ENCODE results near the gene DCHS2. TPM values are rescaled to one million over a fixed set of nuclear protein-coding genes. Genes with fewer than 3 reads are reported as not detected.

Gene DCHS2
- total and polyA plus RNA-seq, 10 of the 15 experiments (the other 5 are each of a cell fraction or from before 2014, with no cell fraction given), result 0.01 to 0.31 (median 0.06) TPM; not detected in 3

GRCh38 chr4:154367659-154368058 is 123.9 kb downstream of the DCHS2 start (continued):
- TF ChIP-seq PML (IDR thresholded peaks at IDR 0.05; ENCODE audit: low read length), result no peak
- no peak for TF ChIP-seq RAD21 (IDR thresholded peaks at IDR 0.05; ENCODE audit: insufficient read depth, low read depth, low read length)
- no peak for TF ChIP-seq FOXK2 (IDR thresholded peaks at IDR 0.05)
- TF ChIP-seq SRF (IDR thresholded peaks at IDR 0.05; ENCODE audit: low read depth in 2 of 2, low read length in 2 of 2), result no peak
- TF ChIP-seq PAX8 (IDR thresholded peaks at IDR 0.05), result no peak

GRCh38 chr4:154366956-154367355 is 124.6 kb downstream of the DCHS2 start:
- SMC1A ChIA-PET (ENCODE audit: uncharacterized antibody, unreplicated experiment), result no interaction called here
- Histone ChIP-seq H3K27me3 (replicated peaks in 1 of 2; ENCODE audit: control insufficient read depth in 2 of 2, insufficient read depth in 2 of 2, low read length in 1 of 2) (no peaks in the 10 kb centered on the region), H2AFZ (ENCODE audit: control insufficient read depth, low read depth, low read length) (no peak overlapping the region), H3K4me2 (ENCODE audit: control insufficient read depth, insufficient read depth) (no peak overlapping the region), H3K4me3 (no peak overlapping the region), H3K79me2 (ENCODE audit: control insufficient read depth, insufficient read depth, low read length) (no peaks in the 10 kb centered on the region), H4K20me1 (ENCODE audit: control insufficient read depth, insufficient read depth) (no peaks in the 10 kb centered on the region), H3K36me3 (ENCODE audit: control insufficient read depth in 2 of 2, insufficient read depth in 2 of 2, low read length in 1 of 2) (no peaks in the 10 kb centered on the region), H3K9ac (ENCODE audit: control insufficient read depth, insufficient read depth, low read length) (no peak overlapping the region), H3K27ac (ENCODE audit: control insufficient read depth, insufficient read depth) (no peak overlapping the region), H3K9me3 (replicated peaks; ENCODE audit: control insufficient read depth, insufficient read depth, low read length) (no peaks in the 10 kb centered on the region), H3K4me1 (ENCODE audit: control insufficient read depth, insufficient read depth, low read length) (no peaks in the 10 kb centered on the region)
- no TSS peak for BruUV-seq (replicated peaks)
- WGBS (ENCODE audit: insufficient coverage, insufficient replicate concordance, low lambda C conversion rate, missing lambda C conversion rate), result 51% methylated on average over 4 of the region's 4 CpGs
- no peak for FAIRE-seq
- CTCF ChIA-PET, result no interaction called here
- RAD21 ChIA-PET (ENCODE audit: unreplicated experiment), result interaction anchor here (1.3 kb wide), 1 partner anchor 140 kb away, joined by 3 read pairs; no protein-coding TSS in a partner anchor
- intact Hi-C loops (cut with micrococcal nuclease; ENCODE audit: unreplicated experiment), result no loop called here
- ATAC-seq, result no peak; the same call in 2 of the 3 replicates
- DNase-seq (ENCODE audit: low read depth, low spot score), result no peak
- POLR2A ChIA-PET, result no interaction called here
- in situ Hi-C loops (cut with MboI), result no loop called here
- TF ChIP-seq ZNF274 (IDR thresholded peaks at IDR 0.05; ENCODE audit: insufficient read depth, insufficient read length) (no peak), NRF1 (conservative IDR thresholded peaks at IDR 0.05; ENCODE audit: low read depth, low read length) (no peak), ZNF592 (IDR thresholded peaks at IDR 0.05) (no peak), SREBF2 (IDR thresholded peaks at IDR 0.05; ENCODE audit: low read length) (no peak), E4F1 (IDR thresholded peaks at IDR 0.05; ENCODE audit: borderline replicate concordance, partially characterized antibody) (no peak), NR2C1 (IDR thresholded peaks at IDR 0.05) (no peak), YY1 (IDR thresholded peaks at IDR 0.05; ENCODE audit: low read depth, low read length) (no peak), CEBPB (IDR thresholded peaks at IDR 0.05; ENCODE audit: borderline replicate concordance in 1 of 2, low read depth in 2 of 2, low read length in 2 of 2) (no peak), ZNF24 (IDR thresholded peaks at IDR 0.05) (no peak), TARDBP (IDR thresholded peaks at IDR 0.05; ENCODE audit: borderline replicate concordance) (no peak), PML (IDR thresholded peaks at IDR 0.05; ENCODE audit: low read length) (no peak), ZBED1 (IDR thresholded peaks at IDR 0.05; ENCODE audit: borderline replicate concordance) (no peak), ZZZ3 (IDR thresholded peaks at IDR 0.05; ENCODE audit: control insufficient read depth, insufficient read length, low read depth) (no peak), NR2F1 (conservative IDR thresholded peaks at IDR 0.05) (no peak), JUND (IDR thresholded peaks at IDR 0.05; ENCODE audit: low read depth, low read length) (no peak), DPF2 (IDR thresholded peaks at IDR 0.05) (no peak)

Data from GM12878 (cell line).